GM15510 (cell line): ENCODE data around the gene KIF5A.

ENCODE experiments used
- POLR2A ChIP-seq: IDR thresholded peaks from 3 replicates; pipeline ENCODE4 v1.6.1; 2011; ENCODE audit warnings: borderline replicate concordance; ENCODE audit not compliant: insufficient read length; ENCODE audit errors: extremely low read depth

KIF5A gene

DNA sequence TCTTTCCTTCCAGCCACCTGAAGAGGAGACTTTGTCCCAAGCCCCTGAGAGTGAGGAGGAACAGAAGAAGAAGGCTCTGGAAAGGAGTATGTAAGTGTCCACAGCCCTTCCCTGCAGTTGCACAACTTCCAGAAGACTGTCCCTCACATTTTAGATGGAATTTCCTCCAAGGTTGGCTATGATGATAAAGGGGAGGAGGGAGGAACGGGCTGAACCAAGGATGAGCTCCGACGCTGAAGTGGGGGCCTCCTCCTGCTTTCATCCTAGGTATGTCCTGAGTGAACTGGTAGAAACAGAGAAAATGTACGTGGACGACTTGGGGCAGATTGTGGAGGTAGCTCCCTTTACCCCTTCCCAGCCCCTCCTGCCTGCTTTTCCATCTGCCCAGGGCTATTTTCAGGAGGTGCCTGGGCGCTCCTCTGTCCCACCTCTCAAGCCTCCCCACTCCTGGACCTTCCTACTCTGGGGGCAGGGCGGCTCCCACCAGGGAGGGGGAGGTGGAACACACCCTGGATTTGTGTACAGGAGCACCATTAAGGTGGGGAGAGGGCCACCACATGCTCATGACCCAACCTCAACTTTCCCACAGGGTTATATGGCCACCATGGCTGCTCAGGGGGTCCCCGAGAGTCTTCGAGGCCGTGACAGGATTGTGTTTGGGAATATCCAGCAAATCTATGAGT lies 63.7 kb downstream of the KIF5A start:
- no peak for TF ChIP-seq POLR2A

DNA sequence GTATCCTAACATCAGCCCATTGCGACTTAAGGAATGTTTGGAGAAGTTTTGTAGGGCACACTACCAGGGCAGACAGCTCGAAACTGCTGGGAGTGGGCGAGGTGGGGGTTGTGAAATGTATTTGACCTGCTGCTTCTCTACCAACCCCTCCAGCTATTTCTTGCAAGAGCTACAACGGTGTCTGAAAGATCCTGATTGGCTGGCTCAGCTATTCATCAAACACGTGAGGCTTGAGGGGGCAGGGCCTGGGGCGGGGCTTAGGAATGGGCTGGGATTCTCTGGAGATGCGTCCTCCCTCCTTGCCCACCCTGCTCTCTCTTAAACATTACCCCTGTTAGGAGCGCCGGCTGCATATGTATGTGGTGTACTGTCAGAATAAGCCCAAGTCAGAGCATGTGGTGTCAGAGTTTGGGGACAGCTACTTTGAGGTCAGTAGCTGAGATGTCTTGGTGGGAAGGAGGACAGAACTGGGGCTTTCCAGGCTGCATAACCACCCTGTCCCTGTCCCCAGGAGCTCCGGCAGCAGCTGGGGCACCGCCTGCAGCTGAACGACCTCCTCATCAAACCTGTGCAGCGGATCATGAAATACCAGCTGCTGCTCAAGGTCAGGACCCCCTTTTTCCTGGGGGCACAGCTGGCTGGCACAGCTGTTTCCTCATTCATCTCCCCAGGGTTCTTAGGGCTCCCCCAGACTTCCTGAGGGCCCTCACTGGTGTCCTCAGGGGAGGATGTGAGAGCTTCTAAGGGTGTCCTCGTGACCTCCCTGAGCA lies 64.5 kb downstream of the KIF5A start:
- TF ChIP-seq POLR2A = no peak

DNA sequence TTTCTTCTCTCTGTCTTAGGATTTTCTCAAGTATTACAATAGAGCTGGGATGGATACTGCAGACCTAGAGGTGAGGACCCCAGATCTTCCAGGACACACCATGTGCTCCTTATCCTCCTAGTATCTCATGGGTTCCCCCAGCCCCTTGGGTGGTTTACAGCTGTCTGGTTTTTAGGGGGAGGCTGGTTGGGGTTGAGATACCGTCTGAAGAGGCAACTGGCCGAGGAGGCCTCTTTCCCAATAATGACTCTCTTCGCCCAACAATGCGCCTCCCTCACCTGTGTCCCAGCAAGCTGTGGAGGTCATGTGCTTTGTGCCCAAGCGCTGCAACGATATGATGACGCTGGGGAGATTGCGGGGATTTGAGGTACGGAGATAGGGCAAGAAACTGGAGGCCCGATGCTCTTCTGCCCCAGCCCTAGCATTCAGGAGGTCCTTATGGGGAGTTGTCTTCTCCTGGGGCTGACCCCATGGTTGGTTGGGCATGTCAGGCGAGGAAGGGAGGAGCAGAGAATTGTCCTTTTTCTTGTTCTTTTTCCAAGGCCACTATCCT lies 65.2 kb downstream of the KIF5A start:
- no peak for TF ChIP-seq POLR2A

DNA sequence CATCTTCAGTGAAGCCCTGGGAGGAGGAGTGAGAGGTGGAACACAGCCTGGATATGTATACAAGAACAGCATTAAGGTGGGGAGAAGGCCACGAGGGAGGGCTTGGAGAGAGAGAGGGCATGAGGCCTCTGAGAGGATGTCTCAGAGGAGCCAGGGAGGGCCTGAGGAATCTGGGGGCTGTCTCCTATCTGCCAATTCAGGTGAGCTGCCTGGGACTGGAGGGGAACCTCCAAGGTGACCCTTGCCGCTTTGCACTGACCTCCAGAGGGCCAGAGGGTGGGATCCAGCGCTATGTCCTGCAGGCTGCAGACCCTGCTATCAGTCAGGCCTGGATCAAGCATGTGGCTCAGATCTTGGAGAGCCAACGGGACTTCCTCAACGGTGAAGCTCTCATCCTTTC lies 65.8 kb downstream of the KIF5A start:
- TF ChIP-seq POLR2A = no peak

DNA sequence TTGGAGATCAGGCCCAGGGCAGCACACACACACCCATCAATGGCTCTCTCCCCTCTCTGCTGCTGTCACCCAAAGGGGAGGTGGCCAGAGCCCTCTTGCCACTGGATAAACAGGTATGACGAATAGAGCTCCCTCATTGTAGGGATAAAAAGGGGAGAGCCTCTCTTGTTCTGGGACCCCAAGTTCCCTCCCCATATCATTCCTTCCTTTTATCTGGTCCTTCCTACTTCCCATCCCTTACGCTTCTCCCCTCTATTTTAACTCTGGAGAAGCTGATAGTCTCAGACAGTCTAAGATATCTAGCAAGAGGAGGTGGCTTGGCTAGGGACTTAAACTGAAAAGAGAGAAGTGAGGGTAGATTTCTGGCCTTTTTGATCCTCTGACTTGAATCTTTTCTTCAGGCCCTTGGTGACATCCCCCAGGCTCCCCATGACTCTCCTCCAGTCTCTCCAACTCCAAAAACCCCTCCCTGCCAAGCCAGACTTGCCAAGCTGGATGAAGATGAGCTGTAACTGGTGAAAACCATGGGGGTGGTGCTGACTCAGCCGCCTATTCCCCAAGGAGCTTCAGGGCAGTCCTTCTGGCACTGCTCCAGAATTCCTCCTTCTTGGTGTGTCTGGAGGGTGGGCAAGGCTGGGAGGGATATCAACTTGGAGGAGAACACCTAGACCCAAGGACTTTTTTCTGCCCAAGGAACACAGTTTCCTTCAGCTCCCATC lies 66.7 kb downstream of the KIF5A start:
- TF ChIP-seq POLR2A = no peak

DNA sequence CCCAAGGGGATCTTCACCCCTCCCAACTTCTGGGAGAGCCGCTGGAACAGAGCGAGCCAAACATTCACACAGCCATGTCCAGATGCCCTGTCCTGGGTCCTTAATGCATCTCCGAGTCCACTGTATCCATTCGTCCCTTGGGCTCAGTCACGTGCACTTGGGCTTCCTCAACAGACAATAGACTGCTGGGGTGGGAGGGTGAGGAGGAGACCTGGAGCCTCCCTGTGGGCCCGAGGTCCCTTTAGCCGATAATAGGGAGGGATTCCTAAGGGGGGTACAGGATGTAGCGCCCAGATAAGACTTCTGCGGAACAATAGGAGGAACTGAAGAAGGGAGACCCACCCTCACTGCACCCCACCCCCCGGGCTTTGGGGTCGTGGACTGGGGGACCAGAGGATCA lies 68.1 kb downstream of the KIF5A start:
- no peak for TF ChIP-seq POLR2A

DNA sequence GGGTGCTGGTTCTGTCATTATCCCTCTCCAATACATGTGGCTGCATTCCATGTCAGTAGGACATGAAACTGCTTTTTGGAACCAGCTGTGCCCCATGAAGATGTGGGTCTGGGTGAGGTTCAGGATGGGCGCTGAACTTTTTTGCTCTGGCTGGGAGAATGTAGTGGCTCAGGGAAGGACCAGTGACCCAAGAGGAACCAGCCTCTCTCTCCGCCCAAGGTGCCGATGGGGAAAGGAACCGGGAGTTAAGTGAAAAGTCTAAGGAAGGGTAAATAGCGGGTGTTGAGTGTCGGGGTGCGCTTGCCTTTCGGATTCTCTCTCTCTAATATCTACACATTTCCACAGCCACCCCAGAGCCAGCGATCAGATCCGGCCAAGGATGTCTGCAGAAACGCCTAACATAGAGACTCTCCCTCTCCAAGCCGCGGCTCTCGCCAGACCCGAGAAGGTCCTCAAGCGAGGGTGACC lies 69.2 kb downstream of the KIF5A start:
- TF ChIP-seq POLR2A = no peak

DNA sequence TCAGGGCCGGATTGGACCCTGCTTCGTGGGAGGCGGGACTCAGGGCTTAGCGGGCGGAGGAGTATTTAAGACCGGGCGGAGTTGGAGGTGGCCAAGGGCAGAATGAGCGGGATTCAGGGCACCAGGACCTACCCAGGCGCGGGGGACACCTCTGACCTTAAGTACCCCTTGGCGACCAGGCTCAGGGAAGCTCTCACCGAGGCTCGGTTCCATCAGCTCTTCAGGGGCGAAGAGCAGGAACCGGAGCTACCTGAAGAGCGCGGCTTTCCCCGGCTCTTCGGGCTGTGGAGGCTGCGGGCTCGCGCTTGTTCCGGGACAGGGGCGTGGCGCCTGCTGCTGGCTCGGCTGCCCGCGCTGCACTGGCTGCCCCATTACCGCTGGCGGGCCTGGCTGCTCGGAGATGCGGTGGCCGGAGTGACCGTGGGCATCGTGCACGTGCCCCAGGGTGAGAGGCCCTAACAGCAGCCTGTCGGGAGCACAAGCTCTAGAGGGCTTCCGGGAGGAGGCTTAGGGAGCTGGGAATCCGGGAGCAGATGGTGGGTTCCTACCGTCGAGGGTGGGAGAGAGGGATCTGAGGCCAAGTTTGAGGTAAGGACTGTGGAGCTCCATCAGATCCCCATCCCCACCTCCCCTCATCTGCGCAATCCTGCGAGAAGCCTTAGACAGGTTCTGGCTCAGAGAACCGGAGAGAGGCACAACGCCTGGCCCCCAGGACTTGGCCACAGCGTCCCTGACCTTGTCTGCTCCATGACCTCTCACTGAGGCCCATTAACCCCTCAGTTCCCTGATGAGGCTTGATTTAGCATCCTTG lies 69.8 kb downstream of the KIF5A start:
- TF ChIP-seq POLR2A = no peak

DNA sequence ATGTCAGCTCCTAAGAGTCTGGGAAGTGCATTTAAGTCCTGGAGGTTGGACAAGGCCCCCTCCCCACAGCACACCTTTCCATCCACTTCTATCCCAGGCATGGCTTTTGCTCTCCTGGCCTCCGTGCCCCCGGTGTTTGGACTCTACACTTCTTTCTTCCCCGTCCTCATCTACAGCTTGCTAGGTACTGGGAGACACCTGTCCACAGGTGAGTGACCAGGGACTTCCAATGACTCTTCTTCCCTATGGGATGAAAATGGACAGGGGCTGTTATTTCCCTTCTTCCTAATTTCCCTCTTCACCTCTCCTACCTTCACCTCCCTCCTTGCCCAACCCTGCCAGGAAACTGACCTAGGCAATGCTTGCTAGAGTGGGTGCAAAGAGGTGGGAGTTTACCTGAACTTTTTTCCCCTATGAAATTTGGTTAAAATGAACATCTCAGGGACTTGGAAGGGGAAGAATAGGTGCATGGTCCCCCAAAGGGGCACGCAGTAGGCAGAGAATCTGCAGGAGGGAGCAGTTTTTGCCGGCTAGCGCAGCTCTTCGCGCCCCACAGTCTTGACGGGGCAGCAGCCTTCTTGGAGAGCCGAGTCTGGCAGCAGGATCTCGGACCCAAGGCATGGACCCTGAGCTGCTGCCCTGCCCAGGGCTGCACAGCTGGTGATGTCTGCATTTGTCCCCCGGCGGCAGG lies 70.5 kb downstream of the KIF5A start:
- no peak for TF ChIP-seq POLR2A

DNA sequence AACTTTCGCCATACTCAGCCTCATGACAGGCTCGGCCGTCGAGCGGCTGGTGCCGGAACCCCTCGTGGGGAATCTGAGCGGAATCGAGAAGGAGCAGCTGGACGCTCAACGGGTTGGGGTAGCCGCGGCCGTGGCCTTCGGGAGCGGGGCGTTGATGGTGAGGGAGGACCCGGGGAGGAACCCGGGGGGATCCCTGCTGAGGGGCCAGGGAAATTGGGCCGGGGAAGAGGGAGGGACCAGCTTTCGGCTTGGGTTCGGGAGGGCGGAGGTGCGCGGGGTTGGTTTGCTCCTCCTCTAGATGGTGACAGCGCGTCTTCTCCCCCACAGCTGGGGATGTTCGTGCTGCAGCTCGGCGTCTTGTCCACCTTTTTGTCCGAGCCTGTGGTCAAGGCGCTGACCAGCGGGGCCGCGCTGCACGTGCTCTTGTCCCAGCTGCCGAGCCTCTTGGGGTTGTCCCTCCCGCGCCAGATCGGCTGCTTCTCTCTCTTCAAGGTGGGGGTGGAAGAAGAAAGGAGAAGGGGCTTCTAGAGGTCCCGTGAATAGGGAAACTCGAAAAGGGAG lies 71.2 kb downstream of the KIF5A start:
- no peak for TF ChIP-seq POLR2A

DNA sequence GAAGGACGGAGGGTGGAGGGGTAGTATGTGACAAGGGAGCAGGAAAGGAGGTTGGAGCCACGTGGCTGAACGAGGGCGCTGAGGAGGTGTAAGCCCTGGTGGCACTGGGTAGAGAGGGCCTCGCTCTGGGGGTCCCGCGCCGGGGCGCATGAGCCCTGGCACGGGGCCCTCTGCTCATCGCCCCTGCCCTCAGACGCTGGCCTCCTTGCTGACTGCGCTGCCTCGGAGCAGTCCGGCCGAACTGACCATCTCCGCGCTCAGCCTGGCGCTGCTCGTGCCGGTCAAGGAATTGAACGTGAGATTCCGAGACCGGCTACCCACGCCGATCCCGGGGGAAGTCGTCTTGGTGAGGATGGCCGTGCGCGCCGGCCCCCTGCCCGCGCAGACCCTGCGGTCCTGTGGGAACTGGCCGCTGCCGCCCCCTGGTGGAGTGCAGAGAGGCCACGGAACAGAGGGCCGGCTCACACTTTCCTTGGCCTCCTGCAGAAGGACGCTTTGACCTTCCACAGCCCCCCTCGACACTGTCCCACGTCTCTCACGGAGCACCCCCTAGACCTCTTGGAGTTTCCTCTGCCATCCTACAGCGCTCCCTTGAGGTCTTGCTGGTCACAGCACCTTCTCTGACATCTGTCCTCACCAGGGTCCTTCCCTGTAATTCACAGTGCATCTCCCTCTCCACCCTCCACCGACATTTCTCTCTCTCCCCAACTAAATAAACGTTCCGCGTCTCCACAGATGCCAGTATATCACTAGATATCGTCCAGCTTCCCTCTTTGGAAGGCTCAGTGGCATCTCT lies 71.9 kb downstream of the KIF5A start:
- TF ChIP-seq POLR2A = no peak

DNA sequence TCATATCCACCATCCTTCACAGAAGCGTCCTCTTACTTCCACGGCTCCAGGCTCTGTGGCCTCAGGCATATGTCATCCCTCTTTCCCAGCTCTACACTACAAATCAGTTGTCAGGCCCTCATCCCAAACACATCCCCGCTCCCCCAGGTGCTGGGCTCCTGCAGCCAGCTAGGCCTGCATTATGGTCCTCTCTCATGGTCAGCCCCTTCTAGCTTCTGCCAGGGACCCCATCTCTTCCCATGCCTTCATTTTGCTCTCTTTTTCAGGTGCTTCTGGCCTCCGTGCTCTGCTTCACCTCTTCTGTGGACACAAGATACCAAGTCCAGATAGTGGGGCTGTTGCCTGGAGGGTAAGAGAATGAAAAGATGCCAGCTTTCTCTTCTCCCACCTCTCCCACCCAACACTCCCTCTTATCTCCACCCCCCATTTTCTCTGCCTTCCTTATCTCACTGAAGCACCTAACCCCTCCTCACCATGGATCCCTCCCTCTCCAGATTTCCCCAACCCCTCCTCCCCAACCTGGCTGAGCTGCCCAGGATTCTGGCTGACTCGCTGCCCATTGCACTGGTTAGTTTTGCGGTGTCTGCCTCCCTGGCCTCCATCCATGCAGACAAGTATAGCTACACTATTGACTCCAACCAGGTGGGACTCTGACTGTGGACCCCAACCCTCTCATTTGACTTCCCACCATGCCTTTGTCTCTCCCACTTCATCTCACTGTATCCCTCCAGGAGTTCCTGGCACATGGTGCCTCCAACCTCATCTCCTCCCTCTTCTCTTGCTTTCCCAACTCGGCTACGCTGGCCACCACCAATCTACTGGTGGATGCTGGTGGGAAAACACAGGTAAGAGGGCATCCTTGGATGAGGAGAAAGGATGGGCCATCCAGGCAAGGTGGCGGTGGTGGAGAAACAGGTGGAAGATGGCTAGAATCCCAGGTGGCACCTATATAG lies 72.7 kb downstream of the KIF5A start:
- no peak for TF ChIP-seq POLR2A
